WTC11 (cell line): ENCODE data around the gene SLC35F2.

Experiments
- AFF4 ChIP-seq: sonication (generic); formaldehyde crosslinking; IDR thresholded peaks from 2 replicates; pipeline ENCODE4 v1.8.1; 2023; ENCODE audit warnings: mild to moderate bottlenecking, missing genetic modification reagents, borderline replicate concordance
- ESRRA ChIP-seq: sonication (generic); formaldehyde crosslinking; IDR thresholded peaks from 2 replicates; pipeline ENCODE4 v1.8.1; 2022; ENCODE audit warnings: mild to moderate bottlenecking, missing genetic modification reagents, borderline replicate concordance
- GABPB1 ChIP-seq: sonication (generic); formaldehyde crosslinking; IDR thresholded peaks from 2 replicates; pipeline ENCODE4 v1.8.1; 2023; ENCODE audit warnings: mild to moderate bottlenecking, missing genetic modification reagents
- NR2C2 ChIP-seq: sonication (generic); formaldehyde crosslinking; IDR thresholded peaks from 2 replicates; pipeline ENCODE4 v1.8.0; 2022; ENCODE audit warnings: mild to moderate bottlenecking, missing genetic modification reagents
- SMAD4 ChIP-seq: sonication (generic); formaldehyde crosslinking; IDR thresholded peaks from 2 replicates; pipeline ENCODE4 v1.8.0; 2022; ENCODE audit warnings: mild to moderate bottlenecking, missing genetic modification reagents
- TF ChIP-seq, protein P1 (sequence below): fragments of 200-600 bp; IDR thresholded peaks from 2 replicates; pipeline ENCODE4 v1.8.0; 2022; ENCODE audit warnings: antibody characterized with exemption
- TF ChIP-seq, protein P2 (sequence below): sonication (generic); formaldehyde crosslinking; IDR thresholded peaks from 2 replicates; pipeline ENCODE4 v1.8.1; 2022; ENCODE audit warnings: mild to moderate bottlenecking, missing genetic modification reagents, moderate library complexity, borderline replicate concordance

DNA sequence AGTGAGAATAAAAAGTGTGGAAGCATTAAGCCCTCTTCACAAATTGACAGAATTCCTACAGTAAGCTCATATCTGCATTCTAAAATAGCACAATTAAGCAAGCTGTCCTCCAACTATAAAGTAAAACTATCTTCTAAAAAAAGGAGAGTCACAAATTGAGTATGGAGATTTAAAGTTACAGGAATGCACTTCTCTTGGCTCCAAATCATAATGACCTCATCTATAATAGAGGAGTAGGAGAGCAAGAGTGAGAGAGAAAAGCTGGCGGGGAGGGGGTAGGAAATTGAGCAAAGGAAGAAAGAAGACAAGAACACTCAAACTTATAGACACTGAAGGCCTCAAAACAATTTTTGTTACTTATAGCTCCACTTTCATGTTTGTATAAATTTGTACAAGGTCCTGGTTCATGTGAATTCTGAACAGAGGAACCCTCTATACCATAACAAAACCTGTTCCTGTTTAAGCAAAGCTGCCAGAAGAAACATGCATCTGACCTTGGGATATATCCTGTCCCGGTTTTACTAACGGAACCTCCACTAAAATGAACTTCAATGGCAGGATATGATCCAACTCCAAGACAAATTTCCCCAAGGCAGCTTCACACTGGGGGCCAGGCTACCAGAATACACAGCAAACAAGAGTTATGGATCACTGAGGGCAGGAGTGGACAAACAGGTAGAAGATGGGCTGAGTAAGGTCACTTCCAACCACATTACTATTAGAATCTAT is 37.2 kb downstream of the SLC35F2 start:
- TF ChIP-seq, protein P1, sequence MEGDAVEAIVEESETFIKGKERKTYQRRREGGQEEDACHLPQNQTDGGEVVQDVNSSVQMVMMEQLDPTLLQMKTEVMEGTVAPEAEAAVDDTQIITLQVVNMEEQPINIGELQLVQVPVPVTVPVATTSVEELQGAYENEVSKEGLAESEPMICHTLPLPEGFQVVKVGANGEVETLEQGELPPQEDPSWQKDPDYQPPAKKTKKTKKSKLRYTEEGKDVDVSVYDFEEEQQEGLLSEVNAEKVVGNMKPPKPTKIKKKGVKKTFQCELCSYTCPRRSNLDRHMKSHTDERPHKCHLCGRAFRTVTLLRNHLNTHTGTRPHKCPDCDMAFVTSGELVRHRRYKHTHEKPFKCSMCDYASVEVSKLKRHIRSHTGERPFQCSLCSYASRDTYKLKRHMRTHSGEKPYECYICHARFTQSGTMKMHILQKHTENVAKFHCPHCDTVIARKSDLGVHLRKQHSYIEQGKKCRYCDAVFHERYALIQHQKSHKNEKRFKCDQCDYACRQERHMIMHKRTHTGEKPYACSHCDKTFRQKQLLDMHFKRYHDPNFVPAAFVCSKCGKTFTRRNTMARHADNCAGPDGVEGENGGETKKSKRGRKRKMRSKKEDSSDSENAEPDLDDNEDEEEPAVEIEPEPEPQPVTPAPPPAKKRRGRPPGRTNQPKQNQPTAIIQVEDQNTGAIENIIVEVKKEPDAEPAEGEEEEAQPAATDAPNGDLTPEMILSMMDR: no peak
- no peak for TF ChIP-seq ESRRA (CRISPR knock-in tag)
- no peak for TF ChIP-seq AFF4 (CRISPR knock-in tag)
- TF ChIP-seq GABPB1 (CRISPR knock-in tag): no peak
- no peak for TF ChIP-seq NR2C2 (CRISPR knock-in tag)
- no peak for TF ChIP-seq SMAD4 (CRISPR knock-in tag)
- TF ChIP-seq, protein P2, sequence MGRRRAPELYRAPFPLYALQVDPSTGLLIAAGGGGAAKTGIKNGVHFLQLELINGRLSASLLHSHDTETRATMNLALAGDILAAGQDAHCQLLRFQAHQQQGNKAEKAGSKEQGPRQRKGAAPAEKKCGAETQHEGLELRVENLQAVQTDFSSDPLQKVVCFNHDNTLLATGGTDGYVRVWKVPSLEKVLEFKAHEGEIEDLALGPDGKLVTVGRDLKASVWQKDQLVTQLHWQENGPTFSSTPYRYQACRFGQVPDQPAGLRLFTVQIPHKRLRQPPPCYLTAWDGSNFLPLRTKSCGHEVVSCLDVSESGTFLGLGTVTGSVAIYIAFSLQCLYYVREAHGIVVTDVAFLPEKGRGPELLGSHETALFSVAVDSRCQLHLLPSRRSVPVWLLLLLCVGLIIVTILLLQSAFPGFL: no peak
